Measurements from ENCODE around the gene HAUS7. TPM values are rescaled to one million over a fixed set of nuclear protein-coding genes. Genes with fewer than 3 reads are reported as not detected.
A peak's percentile ranks its signal among the peaks of the same experiment; 100 is the strongest.

The HAUS7 gene
- total RNA-seq, 4 donors from 2014 or later, result 5.1 to 34.4 (median 27.1) TPM

GRCh38 chrX:153499876-153500275 lies 29.5 kb upstream of the HAUS7 start:
- intact Hi-C loops (cut with DNase I; ENCODE audit: low total_unique reads), result no loop called here
- TF ChIP-seq POLR2A (IDR thresholded peaks at IDR 0.05) (no peak), CTCF (IDR thresholded peaks at IDR 0.05) (no peak)
- Histone ChIP-seq H3K4me3 (no peak overlapping the region), H3K27ac (no peak overlapping the region), H3K36me3 (no peaks in the 10 kb centered on the region), H3K27me3 (no peaks in the 10 kb centered on the region), H3K9me3 (no peaks in the 10 kb centered on the region), H3K4me1 (no peaks in the 10 kb centered on the region)
- no peak for DNase-seq

- Histone ChIP-seq H3K27ac (no peak overlapping the region), H3K4me1 (no peaks in the 10 kb centered on the region), H3K27me3 (no peaks in the 10 kb centered on the region), H3K4me3 (no peak overlapping the region), H3K36me3 (no peaks in the 10 kb centered on the region), H3K9me3 (no peaks in the 10 kb centered on the region)
- intact Hi-C loops (cut with DNase I; ENCODE audit: low total_unique reads), result no loop called here
- DNase-seq, result no peak
- no peak for TF ChIP-seq CTCF (IDR thresholded peaks at IDR 0.05)
- TF ChIP-seq POLR2A (IDR thresholded peaks at IDR 0.05), result no peak
Measured at GRCh38 chrX:153499341-153499740, 29.0 kb upstream of the HAUS7 start.

GRCh38 chrX:153498453-153498852 lies 28.1 kb upstream of the HAUS7 start:
- Histone ChIP-seq H3K4me3 (no peak overlapping the region), H3K4me1 (no peaks in the 10 kb centered on the region), H3K9me3 (no peaks in the 10 kb centered on the region), H3K36me3 (no peaks in the 10 kb centered on the region), H3K27me3 (no peaks in the 10 kb centered on the region), H3K27ac (no peak overlapping the region)
- TF ChIP-seq POLR2A (IDR thresholded peaks at IDR 0.05) (no peak), CTCF (IDR thresholded peaks at IDR 0.05) (no peak)
- intact Hi-C loops (cut with DNase I; ENCODE audit: low total_unique reads), result no loop called here
- DNase-seq, result no peak

- Histone ChIP-seq H3K4me3 (no peak overlapping the region), H3K9me3 (no peaks in the 10 kb centered on the region), H3K36me3 (no peaks in the 10 kb centered on the region), H3K27ac (peak overlapping the region; percentile 65 to 82), H3K27me3 (no peaks in the 10 kb centered on the region), H3K4me1 (no peaks in the 10 kb centered on the region)
- intact Hi-C loops (cut with DNase I; ENCODE audit: low total_unique reads), result no loop called here
- TF ChIP-seq CTCF (IDR thresholded peaks at IDR 0.05), result no peak
- TF ChIP-seq POLR2A (IDR thresholded peaks at IDR 0.05), result no peak
- no peak for DNase-seq
Measured at GRCh38 chrX:153496590-153496959, 26.2 kb upstream of the HAUS7 start.

GRCh38 chrX:153495903-153496589 lies 25.7 kb upstream of the HAUS7 start:
- intact Hi-C loops (cut with DNase I; ENCODE audit: low total_unique reads), result no loop called here

More at GRCh38 chrX:153495903-153496589, 25.7 kb upstream of the HAUS7 start:
- Histone ChIP-seq H3K27me3 (no peaks in the 10 kb centered on the region), H3K4me1 (no peaks in the 10 kb centered on the region), H3K36me3 (no peaks in the 10 kb centered on the region), H3K27ac (peak overlapping the region; percentile 65 to 82), H3K4me3 (no peak overlapping the region), H3K9me3 (no peaks in the 10 kb centered on the region)
- DNase-seq, result no peak
- TF ChIP-seq CTCF (IDR thresholded peaks at IDR 0.05) (no peak), POLR2A (IDR thresholded peaks at IDR 0.05) (no peak)

Data from uterus (tissue), 4 donors.